Measurements from ENCODE around the gene SEC11A.

DNA sequence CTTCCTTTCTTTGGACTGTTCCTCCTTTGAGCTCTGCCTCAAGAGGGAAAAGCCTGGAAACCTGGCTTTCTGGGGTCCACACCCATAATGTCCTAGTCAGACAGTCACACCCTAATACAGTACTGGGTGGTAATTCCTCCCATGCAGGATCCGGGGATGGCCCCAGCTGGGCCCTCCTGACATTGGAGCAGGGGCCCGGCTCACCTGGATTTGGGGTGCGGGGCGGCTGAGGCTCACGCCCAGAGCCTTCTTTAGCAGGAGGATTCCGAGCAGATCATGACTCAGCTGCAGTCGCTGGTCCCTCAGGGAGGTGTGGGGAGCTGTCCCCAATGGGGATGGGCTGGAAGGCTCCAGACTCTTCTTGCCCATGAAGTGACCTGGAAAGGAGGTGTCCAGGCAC lies 59.0 kb downstream of the SEC11A start:
- TF ChIP-seq NFIC (IDR thresholded peaks at IDR 0.05) (no peak), TAF1 (IDR thresholded peaks at IDR 0.05; ENCODE audit: low read depth) (no peak), RAD21 (IDR thresholded peaks at IDR 0.05; ENCODE audit: low read depth) (no peak), USF1 (IDR thresholded peaks at IDR 0.05) (no peak), EP300 (IDR thresholded peaks at IDR 0.05; ENCODE audit: borderline replicate concordance) (no peak), YY1 (IDR thresholded peaks at IDR 0.05; ENCODE audit: low read depth) (no peak), TCF12 (IDR thresholded peaks at IDR 0.05; ENCODE audit: low read depth) (no peak)
- TF ChIP-seq, protein P1, sequence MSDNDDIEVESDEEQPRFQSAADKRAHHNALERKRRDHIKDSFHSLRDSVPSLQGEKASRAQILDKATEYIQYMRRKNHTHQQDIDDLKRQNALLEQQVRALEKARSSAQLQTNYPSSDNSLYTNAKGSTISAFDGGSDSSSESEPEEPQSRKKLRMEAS (IDR thresholded peaks at IDR 0.05) = no peak
- TF ChIP-seq, protein P2, sequence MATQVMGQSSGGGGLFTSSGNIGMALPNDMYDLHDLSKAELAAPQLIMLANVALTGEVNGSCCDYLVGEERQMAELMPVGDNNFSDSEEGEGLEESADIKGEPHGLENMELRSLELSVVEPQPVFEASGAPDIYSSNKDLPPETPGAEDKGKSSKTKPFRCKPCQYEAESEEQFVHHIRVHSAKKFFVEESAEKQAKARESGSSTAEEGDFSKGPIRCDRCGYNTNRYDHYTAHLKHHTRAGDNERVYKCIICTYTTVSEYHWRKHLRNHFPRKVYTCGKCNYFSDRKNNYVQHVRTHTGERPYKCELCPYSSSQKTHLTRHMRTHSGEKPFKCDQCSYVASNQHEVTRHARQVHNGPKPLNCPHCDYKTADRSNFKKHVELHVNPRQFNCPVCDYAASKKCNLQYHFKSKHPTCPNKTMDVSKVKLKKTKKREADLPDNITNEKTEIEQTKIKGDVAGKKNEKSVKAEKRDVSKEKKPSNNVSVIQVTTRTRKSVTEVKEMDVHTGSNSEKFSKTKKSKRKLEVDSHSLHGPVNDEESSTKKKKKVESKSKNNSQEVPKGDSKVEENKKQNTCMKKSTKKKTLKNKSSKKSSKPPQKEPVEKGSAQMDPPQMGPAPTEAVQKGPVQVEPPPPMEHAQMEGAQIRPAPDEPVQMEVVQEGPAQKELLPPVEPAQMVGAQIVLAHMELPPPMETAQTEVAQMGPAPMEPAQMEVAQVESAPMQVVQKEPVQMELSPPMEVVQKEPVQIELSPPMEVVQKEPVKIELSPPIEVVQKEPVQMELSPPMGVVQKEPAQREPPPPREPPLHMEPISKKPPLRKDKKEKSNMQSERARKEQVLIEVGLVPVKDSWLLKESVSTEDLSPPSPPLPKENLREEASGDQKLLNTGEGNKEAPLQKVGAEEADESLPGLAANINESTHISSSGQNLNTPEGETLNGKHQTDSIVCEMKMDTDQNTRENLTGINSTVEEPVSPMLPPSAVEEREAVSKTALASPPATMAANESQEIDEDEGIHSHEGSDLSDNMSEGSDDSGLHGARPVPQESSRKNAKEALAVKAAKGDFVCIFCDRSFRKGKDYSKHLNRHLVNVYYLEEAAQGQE (IDR thresholded peaks at IDR 0.05; ENCODE audit: low read depth) = no peak
